Tibial nerve (tissue), 4 donors: ENCODE data around the gene SLC66A2.

Experiments used
- EP300 ChIP-seq, 2 donors: sonication (generic); formaldehyde crosslinking; IDR thresholded peaks; one replicate each; pipeline ENCODE4 v1.6.1; 2017; ENCODE audit warnings: antibody characterized with exemption in 2 of 2, mild to moderate bottlenecking in 1 of 2
- POLR2A ChIP-seq, 2 donors: fragments of 450-650 bp; IDR thresholded peaks; one replicate each; pipeline ENCODE4 v1.6.1; 2017; ENCODE audit warnings: antibody characterized with exemption in 2 of 2, mild to moderate bottlenecking in 2 of 2, moderate library complexity in 2 of 2
- TF ChIP-seq, protein P1 (sequence below), 5 experiments: fragments of 200-600 bp in 3 of 5; fragments of 450-650 bp in 2 of 5; sonication (generic) in 3 of 5; IDR thresholded peaks; one replicate each; pipeline ENCODE4 v1.5.1; 2016 to 2019; ENCODE audit warnings: antibody characterized with exemption in 5 of 5, mild to moderate bottlenecking in 3 of 5, moderate library complexity in 2 of 5

- TF ChIP-seq POLR2A (IDR thresholded peaks at IDR 0.05) (no peak), EP300 (IDR thresholded peaks at IDR 0.05) (no peak)
- TF ChIP-seq, protein P1, sequence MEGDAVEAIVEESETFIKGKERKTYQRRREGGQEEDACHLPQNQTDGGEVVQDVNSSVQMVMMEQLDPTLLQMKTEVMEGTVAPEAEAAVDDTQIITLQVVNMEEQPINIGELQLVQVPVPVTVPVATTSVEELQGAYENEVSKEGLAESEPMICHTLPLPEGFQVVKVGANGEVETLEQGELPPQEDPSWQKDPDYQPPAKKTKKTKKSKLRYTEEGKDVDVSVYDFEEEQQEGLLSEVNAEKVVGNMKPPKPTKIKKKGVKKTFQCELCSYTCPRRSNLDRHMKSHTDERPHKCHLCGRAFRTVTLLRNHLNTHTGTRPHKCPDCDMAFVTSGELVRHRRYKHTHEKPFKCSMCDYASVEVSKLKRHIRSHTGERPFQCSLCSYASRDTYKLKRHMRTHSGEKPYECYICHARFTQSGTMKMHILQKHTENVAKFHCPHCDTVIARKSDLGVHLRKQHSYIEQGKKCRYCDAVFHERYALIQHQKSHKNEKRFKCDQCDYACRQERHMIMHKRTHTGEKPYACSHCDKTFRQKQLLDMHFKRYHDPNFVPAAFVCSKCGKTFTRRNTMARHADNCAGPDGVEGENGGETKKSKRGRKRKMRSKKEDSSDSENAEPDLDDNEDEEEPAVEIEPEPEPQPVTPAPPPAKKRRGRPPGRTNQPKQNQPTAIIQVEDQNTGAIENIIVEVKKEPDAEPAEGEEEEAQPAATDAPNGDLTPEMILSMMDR (IDR thresholded peaks at IDR 0.05) = no peak
These were observed 11.6 kb upstream of the SLC66A2 start for GRCh38 chr18:79962835-79963657.
